B cell (primary cell): Measurements from ENCODE around the gene ADGRA1. TPM values are rescaled to one million over a fixed set of nuclear protein-coding genes. Genes with fewer than 3 reads are reported as not detected.

ENCODE experiments used
- ATAC-seq: fragments of 200-7000 bp; cut with Tn5 transposase; one replicate; pipeline ENCODE4 v1.10.0; 2021; ENCODE audit warnings: low read depth, mild to moderate bottlenecking, moderate number of reproducible peaks, moderate library complexity
- CTCF ChIA-PET: fragments of 350-600 bp; sonication (Branson Sonifier 250); formaldehyde crosslinking; loops from one replicate; lab custom pipeline; 2021; ENCODE audit warnings: antibody characterized with exemption, inconsistent platforms; lab: Charles Lee
- POLR2A ChIA-PET: fragments of 350-600 bp; sonication (Branson Sonifier 250); formaldehyde crosslinking; loops from one replicate; lab custom pipeline; 2021; ENCODE audit warnings: antibody characterized with exemption; lab: Charles Lee
- DNase-seq: peaks from one replicate; pipeline ENCODE4 v3.0.0; 2013
- H2AFZ ChIP-seq: 2 replicates; pipeline ENCODE4 v1.6.1; 2012; ENCODE audit warnings: mild to moderate bottlenecking, low read depth, low read length; ENCODE audit not compliant: insufficient read depth, poor library complexity, severe bottlenecking
- H3K27ac ChIP-seq, 2 donors: 1 replicate in 1 of 2; 2 replicates in 1 of 2; pipeline ENCODE4 v1.5.1; 2012 to 2013; ENCODE audit warnings: low read length in 2 of 2, mild to moderate bottlenecking in 2 of 2, moderate library complexity in 1 of 2
- H3K27me3 ChIP-seq, 4 experiments: fragments of 200-600 bp in 1 of 4; sonication (generic) in 1 of 4; replicated peaks in 1 of 4; 1 replicate in 2 of 4; 2 replicates in 2 of 4; pipeline versions ENCODE4 v1.6.1 to v1.7.0; 2013 to 2016; ENCODE audit warnings: low read length in 3 of 4, mild to moderate bottlenecking in 2 of 4, mixed read lengths in 1 of 4, moderate library complexity in 1 of 4; ENCODE audit not compliant: insufficient read depth in 4 of 4, control insufficient read depth in 3 of 4; ENCODE audit errors: control extremely low read depth in 1 of 4
- H3K36me3 ChIP-seq, 2 experiments: replicated peaks in 1 of 2; 1 replicate in 1 of 2; 2 replicates in 1 of 2; pipeline versions ENCODE4 v1.6.1 to v1.7.1; 2013; ENCODE audit warnings: low read length in 1 of 2; ENCODE audit not compliant: insufficient read depth in 2 of 2, control insufficient read depth in 1 of 2; ENCODE audit errors: control extremely low read depth in 1 of 2, extremely low read depth in 1 of 2
- H3K4me1 ChIP-seq, 2 donors: fragments of 200-600 bp in 1 of 2; sonication (generic) in 1 of 2; 1 replicate in 1 of 2; 2 replicates in 1 of 2; pipeline versions ENCODE4 v1.5.1 to v1.6.1; 2013 to 2017; ENCODE audit warnings: low read length in 2 of 2; ENCODE audit not compliant: control insufficient read depth in 2 of 2, insufficient read depth in 2 of 2
- H3K4me2 ChIP-seq: replicated peaks from 2 replicates; pipeline ENCODE3; 2012; ENCODE audit warnings: mild to moderate bottlenecking, low read depth, low read length; ENCODE audit not compliant: poor library complexity, severe bottlenecking
- H3K4me3 ChIP-seq, 5 experiments: fragments of 200-600 bp in 1 of 5; sonication (generic) in 1 of 5; 1 replicate in 3 of 5; 2 replicates in 2 of 5; pipeline versions ENCODE4 v1.5.1 to v1.7.0; 2011 to 2016; ENCODE audit warnings: low read length in 4 of 5, mild to moderate bottlenecking in 4 of 5, low read depth in 2 of 5, control low read depth in 1 of 5, moderate library complexity in 1 of 5; ENCODE audit not compliant: insufficient read depth in 1 of 5; ENCODE audit errors: control extremely low read depth in 1 of 5, extremely low read depth in 1 of 5
- H3K79me2 ChIP-seq: fragments of 200-600 bp; sonication (generic); one replicate; pipeline ENCODE4 v1.6.0; 2016; ENCODE audit warnings: low read length; ENCODE audit not compliant: control insufficient read depth, insufficient read depth
- H3K9ac ChIP-seq: fragments of 200-600 bp; sonication (generic); 2 replicates; pipeline ENCODE4 v1.6.1; 2017; ENCODE audit warnings: mild to moderate bottlenecking, low read length, moderate library complexity
- H3K9me3 ChIP-seq, 3 donors: one replicate each; pipeline versions ENCODE4 v1.6.1 to v1.7.1; 2013; ENCODE audit warnings: low read length in 2 of 3; ENCODE audit not compliant: control insufficient read depth in 2 of 3, insufficient read depth in 1 of 3; ENCODE audit errors: control extremely low read depth in 1 of 3
- H4K20me1 ChIP-seq: 2 replicates; pipeline ENCODE4 v1.6.0; 2012; ENCODE audit warnings: mild to moderate bottlenecking, low read length; ENCODE audit not compliant: insufficient read depth, control insufficient read depth, poor library complexity, severe bottlenecking
- H3K27ac Mint-ChIP-seq: one replicate; pipeline ENCODE4 v1.8.0; 2021; ENCODE audit warnings: mixed read lengths
- H3K27me3 Mint-ChIP-seq: one replicate; pipeline ENCODE4 v1.8.0; 2021; ENCODE audit warnings: mixed read lengths
- H3K4me1 Mint-ChIP-seq: one replicate; pipeline ENCODE4 v1.8.0; 2021; ENCODE audit warnings: mixed read lengths
- H3K4me3 Mint-ChIP-seq: one replicate; pipeline ENCODE4 v1.8.0; 2021; ENCODE audit warnings: mixed read lengths
- H3K9me3 Mint-ChIP-seq: one replicate; pipeline ENCODE4 v1.8.0; 2022; ENCODE audit warnings: mixed read lengths; ENCODE audit not compliant: insufficient read depth
- CTCF ChIP-seq: fragments of 200-600 bp; IDR thresholded peaks from one replicate; pipeline ENCODE4 v1.8.0; 2022; ENCODE audit warnings: antibody characterized with exemption, mild to moderate bottlenecking
- EZH2 ChIP-seq: IDR thresholded peaks from 2 replicates; pipeline ENCODE4 v1.6.1; 2012; ENCODE audit warnings: borderline replicate concordance, low read depth, mild to moderate bottlenecking, moderate library complexity, low read length; ENCODE audit not compliant: insufficient read depth, poor library complexity, severe bottlenecking
- WGBS: methylation state at CpG from one replicate; pipeline ENCODE4 v1.1.5; 2013; ENCODE audit warnings: missing lambda C conversion rate; ENCODE audit not compliant: insufficient coverage; 5-methylcytosine and 5-hydroxymethylcytosine counted together
- intact Hi-C: fragments of 100-400 bp; cut with micrococcal nuclease; formaldehyde crosslinking; loops from one replicate; pipeline ENCODE4 v1.10.0; 2022
- polyA plus RNA-seq: library from polyadenylated mRNA; depleted of rRNA; stranded (reverse); fragments of >200 nt; gene quantifications from 2 replicates; pipeline ENCODE4 v1.2.3, GENCODE V29; 2012
- total RNA-seq, 2 donors: library from RNA; stranded (reverse); fragments of 120-200 nt in 1 of 2; gene quantifications; 1 replicate in 1 of 2; 2 replicates in 1 of 2; pipeline versions ENCODE4 v1.2.3 to v1.2.4, GENCODE V29; 2013 to 2022

ADGRA1 gene
- total and polyA plus RNA-seq, 2 donors (not counting 1 experiment from before 2014, with no cell fraction given), result not detected

- Histone ChIP-seq H3K9me3 (no peaks in the 10 kb centered on the region), H3K4me3 (no peak overlapping the region), H3K79me2 (no peaks in the 10 kb centered on the region), H3K4me1 (no peaks in the 10 kb centered on the region), H3K9ac (no peak overlapping the region), H3K4me2 (no peak overlapping the region), H2AFZ (no peak overlapping the region), H3K36me3 (no peaks in the 10 kb centered on the region), H4K20me1 (no peaks in the 10 kb centered on the region), H3K27ac (no peak overlapping the region), H3K27me3 (peaks cover 0 to 8% (median 0%) of the 10 kb centered on the region in 4 experiments)
- ChIA-PET CTCF (no interaction called here), POLR2A (no interaction called here)
- ATAC-seq, result no peak
- no peak for DNase-seq
- H3K4me1 Mint-ChIP-seq, result no peaks in the 10 kb centered on the region
- TF ChIP-seq CTCF (no peak), EZH2 (no peak)
- H3K4me3 Mint-ChIP-seq, result no peak overlapping the region
- intact Hi-C loops, result no loop called here
- H3K27ac Mint-ChIP-seq, result no peak overlapping the region
- H3K27me3 Mint-ChIP-seq, result peaks cover 6% of the 10 kb centered on the region
- no peaks in the 10 kb centered on the region for H3K9me3 Mint-ChIP-seq
- 91% methylated on average over 22 of the region's 22 CpGs for WGBS
Observed at GRCh38 chr10:133094286-133094685, 6.6 kb downstream of the ADGRA1 start.

GRCh38 chr10:133094866-133095265 lies 7.1 kb downstream of the ADGRA1 start:
- Mint-ChIP-seq H3K27me3 (peaks cover 3% of the 10 kb centered on the region), H3K4me3 (no peak overlapping the region), H3K4me1 (no peaks in the 10 kb centered on the region), H3K27ac (no peak overlapping the region), H3K9me3 (no peaks in the 10 kb centered on the region)
- H3K79me2 ChIP-seq, result no peaks in the 10 kb centered on the region
- H3K36me3 ChIP-seq, result no peaks in the 10 kb centered on the region
- H3K27me3 ChIP-seq, result peaks cover 0 to 5% (median 0%) of the 10 kb centered on the region in 4 experiments
- no peak for TF ChIP-seq CTCF
- no peak for TF ChIP-seq EZH2
- whole genome bisulfite sequencing, result 84% methylated on average over 15 of the region's 17 CpGs
- H3K27ac ChIP-seq, result no peak overlapping the region
- ATAC-seq (no peak), DNase-seq (no peak)
- intact Hi-C loops, result no loop called here
- H3K9ac ChIP-seq, result no peak overlapping the region
- no peaks in the 10 kb centered on the region for H3K4me1 ChIP-seq
- ChIA-PET POLR2A (no interaction called here), CTCF (no interaction called here)
- no peak overlapping the region for H3K4me2 ChIP-seq
- H2AFZ ChIP-seq, result no peak overlapping the region
- no peak overlapping the region for H3K4me3 ChIP-seq
- no peaks in the 10 kb centered on the region for H3K9me3 ChIP-seq
- no peaks in the 10 kb centered on the region for H4K20me1 ChIP-seq
